Measurements from ENCODE around the gene CD300H.

Gene CD300H

DNA sequence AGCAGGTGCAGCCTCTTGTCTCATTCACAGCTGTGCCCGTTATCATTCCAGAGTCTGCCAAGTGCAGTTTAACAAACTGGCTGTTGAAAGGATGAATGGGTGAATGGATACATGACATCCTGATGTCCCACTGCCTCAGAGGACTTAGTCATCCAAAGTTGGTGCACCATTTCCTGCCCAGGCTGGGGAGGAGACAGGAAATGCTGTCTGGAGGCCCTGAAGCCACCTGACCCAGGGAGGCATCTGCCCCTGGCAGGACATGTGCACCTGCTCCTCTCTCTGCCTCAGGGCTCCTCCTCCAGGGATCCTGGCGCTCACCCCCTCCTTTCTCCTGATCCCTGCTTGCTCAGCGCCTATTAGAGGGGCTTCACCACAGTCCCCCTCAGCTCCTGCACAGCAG is 19.6 kb downstream of the CD300H start:
- no peak for DNase-seq

DNA sequence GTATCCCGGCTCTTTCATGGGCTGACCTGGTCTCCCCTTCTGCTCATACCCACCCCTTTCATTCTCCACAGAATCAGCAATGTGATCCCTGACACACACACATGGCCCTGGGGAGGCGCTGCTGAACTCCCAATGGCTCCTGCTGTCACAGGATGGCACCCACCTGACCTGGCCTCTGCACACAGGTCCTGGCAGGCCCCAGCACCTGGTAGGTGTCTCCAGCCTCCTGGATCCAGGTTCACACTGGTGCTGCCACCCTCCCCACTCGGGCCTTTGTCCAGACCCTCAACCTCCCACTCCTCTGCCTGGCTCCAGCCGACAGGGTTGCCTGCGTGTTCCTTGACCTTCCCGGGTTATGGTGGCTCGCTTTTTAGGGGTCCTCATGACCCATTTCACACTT is 20.0 kb downstream of the CD300H start:
- no peak for DNase-seq

DNA sequence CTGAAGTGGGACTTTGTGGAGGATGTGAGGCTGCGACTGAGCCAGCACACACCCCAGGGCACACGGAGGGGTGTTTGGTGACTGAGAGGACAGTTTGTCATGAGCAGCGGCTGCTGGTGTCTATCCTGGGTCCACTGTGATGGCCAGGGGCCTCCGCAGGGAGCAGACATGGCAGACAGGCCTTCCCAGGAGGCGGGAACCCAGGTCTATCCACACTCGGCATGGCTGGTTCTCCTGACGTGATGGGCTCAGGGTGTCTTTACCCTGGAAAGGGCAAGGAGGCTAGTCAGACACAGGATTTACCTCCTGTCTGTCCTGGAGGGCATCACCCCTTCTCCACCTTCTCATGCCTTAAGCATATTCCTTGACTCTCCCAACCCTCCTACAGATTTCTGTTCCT is 20.7 kb downstream of the CD300H start:
- no peak for DNase-seq

- DNase-seq = no peak
Observed at GRCh38 chr17:74545843-74546230, 21.5 kb downstream of the CD300H start, which contains the start of gene CD300C. TSS of gene CD300C (minus strand) at chr17:74546115. CDS start at chr17:74545782, 333 bp downstream.

DNA sequence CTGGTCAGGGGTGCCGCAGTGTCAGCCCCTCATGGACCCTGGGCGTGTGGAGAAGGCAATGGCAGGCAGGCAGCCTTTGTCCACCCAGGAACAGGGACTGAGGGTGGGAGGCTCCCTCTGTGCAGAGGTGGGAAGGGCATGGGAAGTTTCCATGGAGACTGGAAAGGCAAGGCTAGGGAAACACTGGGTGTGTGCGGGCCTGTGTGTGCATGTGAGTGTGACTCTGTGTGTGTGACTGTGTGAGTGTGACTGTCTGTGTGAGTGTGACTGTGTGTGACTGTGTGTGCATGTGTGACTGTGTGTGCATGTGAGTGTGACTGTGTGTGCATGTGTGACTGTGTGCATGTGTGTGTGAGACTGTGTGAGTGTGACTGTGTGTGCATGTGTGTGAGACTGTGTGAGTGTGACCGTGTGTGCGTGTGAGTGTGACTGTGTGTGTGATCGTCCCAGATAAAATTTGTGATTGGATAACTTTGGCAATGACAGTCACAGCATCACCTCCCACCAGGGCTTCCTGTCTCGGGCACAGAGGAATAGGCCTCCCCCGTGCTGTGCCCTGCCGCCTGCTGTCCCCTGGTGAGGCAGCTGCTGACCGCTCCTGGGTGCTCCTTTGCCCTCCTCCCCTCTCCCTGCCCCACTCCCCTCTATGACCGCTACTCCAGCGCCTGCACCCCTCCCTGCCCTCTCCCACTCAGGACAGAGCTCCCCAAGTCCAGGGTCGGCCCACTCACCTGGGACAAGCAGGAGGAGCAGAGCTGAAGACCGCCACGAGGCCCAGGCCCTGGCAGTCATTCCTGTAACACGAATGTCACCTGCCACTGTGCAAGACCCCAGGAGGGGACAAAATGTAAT is 22.1 kb downstream of the CD300H start:
- no peak for DNase-seq

DNA sequence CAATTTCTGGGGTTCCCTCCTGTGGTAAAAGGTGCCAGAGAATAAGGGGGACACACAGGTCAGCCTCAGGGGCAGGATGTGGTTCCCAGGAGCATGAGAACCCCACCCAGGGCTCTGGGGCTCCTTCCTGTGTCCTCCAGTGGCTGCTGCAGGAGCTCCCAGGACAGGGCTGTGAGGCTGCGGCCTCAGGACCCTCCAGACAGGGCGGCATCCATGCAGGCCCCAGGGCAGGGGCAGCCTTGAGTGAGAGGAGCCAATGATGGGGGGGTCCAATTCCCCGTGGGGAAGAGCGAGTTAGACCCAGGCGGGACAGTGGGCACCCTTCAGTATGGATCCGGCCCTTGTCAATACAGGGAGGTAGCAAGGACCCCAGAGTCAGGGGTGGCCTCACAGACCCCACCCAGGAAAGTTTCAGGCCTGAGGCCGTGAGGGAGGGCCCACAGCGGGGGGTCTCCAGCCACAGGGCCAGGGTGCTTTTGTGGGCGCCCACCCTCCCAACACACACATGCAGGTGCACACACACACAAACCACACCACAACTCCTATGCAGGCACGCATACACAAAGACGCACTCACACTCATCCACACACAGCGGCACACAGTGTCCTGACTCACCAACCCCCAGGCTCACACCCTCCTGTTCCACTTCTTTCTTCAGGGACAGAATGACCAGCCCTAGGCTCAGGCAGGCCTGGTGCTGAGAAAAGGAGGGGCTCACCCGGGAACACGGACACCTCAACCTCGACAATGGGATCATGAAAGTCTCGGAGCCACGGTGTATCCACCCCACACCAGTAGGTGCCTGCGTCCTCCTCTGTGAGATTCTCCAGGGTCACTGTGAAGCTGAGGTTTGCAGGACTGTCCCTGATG is 23.2 kb downstream of the CD300H start:
- no peak for DNase-seq

GRCh38 chr17:74543406-74543805 is 23.9 kb downstream of the CD300H start:
- no peak for DNase-seq

- DNase-seq = no peak
Observed at GRCh38 chr17:74542727-74543383, 24.5 kb downstream of the CD300H start.

GRCh38 chr17:74542166-74542565 is 25.1 kb downstream of the CD300H start:
- no peak for DNase-seq

GRCh38 chr17:74541176-74542111 is 25.9 kb downstream of the CD300H start:
- DNase-seq = no peak

GRCh38 chr17:74539281-74539820 is 28.0 kb downstream of the CD300H start:
- DNase-seq = no peak

DNA sequence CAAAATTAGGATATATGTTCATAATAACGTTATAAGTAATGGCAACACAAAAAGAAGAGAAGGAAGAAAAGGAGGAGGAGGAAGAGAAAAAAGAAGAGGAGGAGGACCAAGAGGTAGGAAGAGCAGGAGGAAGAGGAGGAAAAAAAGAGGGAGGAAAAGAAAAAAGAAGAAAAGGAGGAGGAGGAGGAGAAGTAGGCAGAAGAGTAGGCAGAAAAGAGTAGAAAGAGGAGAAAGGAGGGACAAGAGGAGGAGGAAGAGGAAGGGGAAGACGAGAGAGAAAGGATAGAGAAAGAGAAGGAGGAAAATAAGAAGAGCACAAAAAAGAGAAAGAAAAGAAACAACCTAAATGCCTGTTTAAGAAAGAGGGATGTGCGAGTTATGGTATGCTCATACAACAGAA is 30.4 kb downstream of the CD300H start:
- no peak for DNase-seq

DNA sequence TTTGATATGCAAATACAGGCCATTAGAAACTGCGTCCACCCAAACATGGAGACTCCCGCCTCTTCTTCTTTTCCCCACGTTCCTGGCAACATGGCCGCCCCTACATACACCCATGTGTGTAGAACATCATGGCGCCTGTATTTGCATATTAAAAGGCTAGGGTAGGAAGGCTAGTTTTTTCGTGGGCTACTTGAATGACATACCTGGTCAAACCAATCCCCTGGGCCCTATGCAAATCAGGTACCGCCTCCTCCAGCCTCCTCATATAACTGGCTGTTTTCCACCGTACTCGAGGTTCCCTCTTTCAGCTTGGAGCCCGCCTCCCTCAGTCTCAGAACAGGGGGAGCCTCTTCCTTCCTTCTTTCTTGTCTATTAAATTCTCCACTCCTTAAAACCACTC is 35.2 kb downstream of the CD300H start:
- DNase-seq = no peak

GRCh38 chr17:74531231-74531761 is 36.0 kb downstream of the CD300H start, which contains the start of gene CD300LB:
TSS of gene CD300LB (minus strand) at chr17:74531475. CDS start at chr17:74531350, 125 bp downstream.
- DNase-seq = no peak

DNA sequence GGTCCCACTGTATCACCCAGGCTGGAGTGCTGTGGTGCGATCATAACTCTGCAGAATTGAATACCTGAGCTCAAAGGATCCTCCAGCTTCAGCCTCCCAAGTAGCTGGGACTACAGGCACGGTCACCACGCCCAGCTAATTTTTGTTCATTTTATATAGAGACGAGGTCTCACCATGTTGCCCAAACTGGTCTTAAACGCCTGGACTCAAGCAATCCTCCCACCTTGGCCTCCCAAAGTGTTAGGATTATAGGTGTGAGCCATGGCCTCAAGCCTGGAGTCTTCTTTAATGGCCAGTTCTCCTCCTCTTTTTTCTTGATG is 36.5 kb downstream of the CD300H start:
- DNase-seq = no peak

DNA sequence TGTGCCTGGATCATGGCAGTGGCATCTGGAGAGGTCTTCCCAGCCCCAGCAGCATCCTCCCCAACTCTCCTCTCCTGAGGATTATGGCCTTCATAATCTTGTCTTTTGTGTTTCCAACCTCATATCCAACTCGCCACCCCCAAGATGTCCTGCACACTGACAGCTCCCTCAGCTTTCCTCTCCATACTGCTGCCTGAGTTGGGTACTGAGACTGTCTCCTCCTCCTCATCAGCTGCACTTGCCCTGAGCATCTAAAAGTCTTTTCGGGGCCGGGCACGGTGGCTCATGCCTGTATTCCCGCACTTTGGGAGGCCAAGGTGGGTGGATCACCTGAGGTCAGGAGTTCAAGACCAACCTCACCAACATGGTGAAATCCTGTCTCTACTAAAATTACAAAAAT is 38.1 kb downstream of the CD300H start:
- DNase-seq = no peak

DNA sequence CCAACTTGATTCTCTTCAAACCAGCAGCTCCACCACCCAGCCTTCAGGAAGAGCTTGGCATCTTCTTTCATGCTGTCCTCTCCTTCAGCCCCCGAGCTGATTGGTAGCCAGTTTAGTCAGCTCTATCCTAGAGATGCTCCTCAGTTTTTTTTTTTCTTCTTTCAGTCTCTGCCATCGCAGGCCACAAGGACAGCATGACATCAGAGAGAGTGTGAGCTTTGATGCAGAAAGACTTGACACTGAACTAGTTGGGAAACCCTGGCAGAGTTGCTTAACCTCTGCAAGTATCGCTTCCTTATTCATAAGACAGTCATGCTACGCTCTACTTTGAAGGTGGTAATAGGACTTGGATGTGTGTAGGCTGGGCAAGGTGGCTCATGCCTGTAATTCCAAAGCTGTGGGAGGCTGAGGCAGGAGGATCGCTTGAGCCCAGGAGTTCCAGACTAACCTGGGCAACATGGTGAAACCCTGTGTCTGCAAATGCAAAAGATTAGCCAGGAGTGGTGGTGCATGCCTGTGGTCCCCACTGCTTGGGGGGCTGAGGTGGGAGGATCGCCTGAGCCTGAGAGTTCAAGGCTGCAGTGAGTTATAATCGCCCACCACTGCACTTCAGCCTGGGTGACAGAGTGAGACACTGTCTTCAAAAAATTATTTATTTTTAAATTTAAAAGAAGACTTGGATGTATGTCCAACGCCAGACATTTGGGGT is 38.7 kb downstream of the CD300H start:
- DNase-seq = no peak

DNA sequence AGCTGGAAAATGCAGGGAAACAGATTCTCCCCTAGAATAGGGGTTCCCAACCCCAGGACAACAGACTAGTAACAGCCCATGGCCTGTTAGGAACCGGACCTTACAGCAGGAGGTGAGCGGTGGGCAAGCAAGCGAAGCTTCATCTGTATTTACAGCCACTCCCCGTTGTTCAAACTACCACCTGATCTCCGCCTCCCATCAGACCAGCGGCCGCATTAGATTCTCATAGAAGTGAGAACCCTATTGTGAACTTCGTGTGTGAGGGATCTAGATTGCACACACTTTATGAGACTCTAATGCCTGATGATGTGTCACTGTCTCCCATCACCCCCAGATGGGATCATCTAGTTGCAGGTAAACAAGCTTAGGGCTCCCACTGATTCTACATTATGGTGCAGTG is 39.6 kb downstream of the CD300H start:
- DNase-seq = no peak

- no peak for DNase-seq
Observed at GRCh38 chr17:74527081-74527480, 40.2 kb downstream of the CD300H start.

GRCh38 chr17:74526681-74527080 is 40.6 kb downstream of the CD300H start:
- no peak for DNase-seq

DNA sequence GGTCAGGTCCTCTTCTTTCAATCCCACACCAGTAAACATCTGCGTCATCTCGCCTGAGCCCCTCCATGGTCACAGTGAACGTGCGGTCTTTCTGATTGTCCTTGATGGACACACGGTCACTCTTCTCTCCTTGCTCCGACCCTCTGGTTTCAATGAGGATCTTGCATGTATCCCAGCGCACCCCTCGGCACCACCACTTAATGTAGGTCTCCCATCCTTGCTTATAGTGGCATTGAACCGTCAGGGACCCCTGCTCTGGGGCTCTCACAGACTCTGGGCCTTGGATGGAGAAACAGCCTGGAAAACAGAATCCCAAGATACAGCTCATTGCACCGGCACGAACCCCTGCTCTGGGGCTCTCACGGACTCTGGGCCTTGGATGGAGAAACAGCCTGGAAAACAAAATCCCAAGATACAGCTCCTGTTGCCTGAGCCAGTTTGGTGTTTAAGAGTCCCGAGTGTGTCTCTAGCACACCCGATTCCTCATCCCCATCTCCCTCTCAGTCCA is 41.5 kb downstream of the CD300H start:
- DNase-seq = no peak
